GM20000 (cell line): ENCODE measurements around the gene USP11.

Source experiments
- DNase-seq: peaks from one replicate; pipeline ENCODE4 v3.0.0; 2012; ENCODE audit warnings: low spot score
- TF ChIP-seq, protein P1 (sequence below): IDR thresholded peaks from 2 replicates; pipeline ENCODE4 v1.5.1; 2012; ENCODE audit warnings: mild to moderate bottlenecking, control low read depth; ENCODE audit errors: extremely low read depth, missing control alignments

The USP11 gene

DNA sequence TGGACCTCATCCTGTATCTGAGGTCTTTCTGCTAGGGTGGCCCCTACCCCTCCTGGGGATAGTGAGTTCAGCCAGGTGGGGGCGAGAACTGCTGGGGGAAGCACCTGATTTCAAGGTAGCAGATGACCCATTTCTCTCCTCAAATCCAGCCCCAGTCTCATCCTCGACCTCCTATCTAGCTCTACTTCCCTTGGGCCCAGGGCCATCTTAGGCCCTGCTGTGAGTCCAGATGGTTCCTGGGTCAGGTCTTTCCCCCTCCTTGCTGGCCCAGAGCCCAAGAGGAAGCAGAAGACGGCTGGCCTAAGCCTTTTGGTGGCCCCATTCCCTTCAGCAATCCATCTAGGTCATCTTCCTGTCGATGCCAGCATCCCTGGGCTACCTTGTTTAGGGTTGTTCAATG is 11.1 kb upstream of the USP11 start:
- DNase-seq: no peak
- TF ChIP-seq, protein P1, sequence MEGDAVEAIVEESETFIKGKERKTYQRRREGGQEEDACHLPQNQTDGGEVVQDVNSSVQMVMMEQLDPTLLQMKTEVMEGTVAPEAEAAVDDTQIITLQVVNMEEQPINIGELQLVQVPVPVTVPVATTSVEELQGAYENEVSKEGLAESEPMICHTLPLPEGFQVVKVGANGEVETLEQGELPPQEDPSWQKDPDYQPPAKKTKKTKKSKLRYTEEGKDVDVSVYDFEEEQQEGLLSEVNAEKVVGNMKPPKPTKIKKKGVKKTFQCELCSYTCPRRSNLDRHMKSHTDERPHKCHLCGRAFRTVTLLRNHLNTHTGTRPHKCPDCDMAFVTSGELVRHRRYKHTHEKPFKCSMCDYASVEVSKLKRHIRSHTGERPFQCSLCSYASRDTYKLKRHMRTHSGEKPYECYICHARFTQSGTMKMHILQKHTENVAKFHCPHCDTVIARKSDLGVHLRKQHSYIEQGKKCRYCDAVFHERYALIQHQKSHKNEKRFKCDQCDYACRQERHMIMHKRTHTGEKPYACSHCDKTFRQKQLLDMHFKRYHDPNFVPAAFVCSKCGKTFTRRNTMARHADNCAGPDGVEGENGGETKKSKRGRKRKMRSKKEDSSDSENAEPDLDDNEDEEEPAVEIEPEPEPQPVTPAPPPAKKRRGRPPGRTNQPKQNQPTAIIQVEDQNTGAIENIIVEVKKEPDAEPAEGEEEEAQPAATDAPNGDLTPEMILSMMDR: no peak

DNA sequence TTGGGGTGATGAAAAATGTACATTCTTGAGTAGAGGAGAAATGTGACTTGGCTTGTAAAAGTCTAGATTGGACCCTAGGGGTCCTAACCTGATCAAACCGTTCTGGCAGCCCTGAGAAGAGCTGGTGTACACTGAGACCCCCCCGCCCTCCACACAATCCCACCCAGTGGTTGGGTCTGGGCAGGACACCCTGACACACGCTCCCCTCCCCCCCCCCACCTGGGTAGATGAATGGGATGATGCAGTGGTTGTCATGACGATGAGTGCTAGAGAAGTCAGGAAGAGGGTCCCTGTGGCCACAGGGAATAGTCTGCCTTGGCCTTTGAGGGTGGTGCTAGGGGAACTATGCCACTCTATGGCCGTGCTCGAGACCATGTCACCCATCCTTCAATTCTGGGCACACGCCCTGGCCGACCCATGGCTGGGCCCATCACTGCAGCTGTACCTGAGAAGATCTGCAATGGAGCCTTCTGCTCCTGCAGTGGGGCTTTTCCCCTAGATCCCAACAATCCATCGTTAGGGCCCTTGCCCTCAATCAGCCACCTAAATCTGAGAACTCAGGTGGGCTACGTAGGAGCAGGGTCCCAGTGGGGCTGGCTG is 10.0 kb upstream of the USP11 start:
- TF ChIP-seq, protein P1: no peak
- no peak for DNase-seq

DNA sequence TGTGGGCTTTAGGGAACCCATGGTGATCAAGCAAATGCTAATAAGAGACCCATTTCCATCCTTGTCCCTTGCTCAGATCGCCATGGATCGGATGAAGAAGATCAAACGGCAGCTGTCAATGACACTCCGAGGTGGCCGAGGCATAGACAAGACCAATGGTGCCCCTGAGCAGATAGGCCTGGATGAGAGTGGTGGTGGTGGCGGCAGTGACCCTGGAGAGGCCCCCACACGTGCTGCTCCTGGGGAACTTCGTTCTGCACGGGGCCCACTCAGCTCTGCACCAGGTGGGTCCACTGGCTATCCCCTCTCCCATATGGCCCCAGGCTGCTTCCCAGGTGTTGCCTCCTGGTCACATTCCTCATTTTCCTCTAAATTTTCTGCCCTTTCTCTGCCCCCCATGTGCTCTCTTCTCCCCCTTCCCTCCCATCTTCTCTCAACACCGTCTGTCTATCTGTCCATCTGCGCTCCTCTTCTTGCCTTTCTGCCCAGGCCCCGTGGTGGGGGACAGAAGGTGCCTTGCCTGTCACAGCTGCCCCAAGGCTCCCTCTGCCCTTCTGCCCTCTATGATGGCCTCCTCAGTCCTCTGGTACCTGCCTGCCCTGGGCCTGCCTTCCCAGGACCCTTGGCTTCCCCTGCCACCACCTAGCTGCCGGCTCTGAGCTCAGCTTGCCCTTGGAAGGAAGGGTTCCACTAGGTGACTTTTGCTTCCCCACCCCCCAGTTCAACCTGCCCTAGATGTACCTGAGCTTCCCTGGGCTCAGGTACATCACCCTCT is 9.1 kb upstream of the USP11 start:
- no peak for DNase-seq
- TF ChIP-seq, protein P1: no peak

DNA sequence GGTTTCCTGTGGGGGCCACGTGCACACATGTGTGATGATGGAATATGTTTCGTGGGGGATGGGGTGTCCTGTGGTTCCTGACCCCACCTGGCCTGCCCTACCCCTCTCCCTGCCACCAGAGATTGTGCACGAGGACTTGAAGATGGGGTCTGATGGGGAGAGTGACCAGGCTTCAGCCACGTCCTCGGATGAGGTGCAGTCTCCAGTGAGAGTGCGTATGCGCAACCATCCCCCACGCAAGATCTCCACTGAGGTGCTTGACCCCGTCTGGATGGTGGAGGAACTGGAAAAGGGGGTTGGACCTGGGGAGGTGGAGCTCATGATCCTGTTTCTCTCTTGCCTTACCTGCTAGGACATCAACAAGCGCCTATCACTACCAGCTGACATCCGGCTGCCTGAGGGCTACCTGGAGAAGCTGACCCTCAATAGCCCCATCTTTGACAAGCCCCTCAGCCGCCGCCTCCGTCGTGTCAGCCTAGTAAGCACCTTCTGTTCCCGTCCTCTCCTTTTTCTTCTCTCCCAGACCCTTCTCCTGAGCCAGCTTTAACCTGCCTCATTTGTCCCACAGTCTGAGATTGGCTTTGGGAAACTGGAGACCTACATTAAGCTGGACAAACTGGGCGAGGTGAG is 8.4 kb upstream of the USP11 start:
- no peak for DNase-seq
- TF ChIP-seq, protein P1: no peak

DNA sequence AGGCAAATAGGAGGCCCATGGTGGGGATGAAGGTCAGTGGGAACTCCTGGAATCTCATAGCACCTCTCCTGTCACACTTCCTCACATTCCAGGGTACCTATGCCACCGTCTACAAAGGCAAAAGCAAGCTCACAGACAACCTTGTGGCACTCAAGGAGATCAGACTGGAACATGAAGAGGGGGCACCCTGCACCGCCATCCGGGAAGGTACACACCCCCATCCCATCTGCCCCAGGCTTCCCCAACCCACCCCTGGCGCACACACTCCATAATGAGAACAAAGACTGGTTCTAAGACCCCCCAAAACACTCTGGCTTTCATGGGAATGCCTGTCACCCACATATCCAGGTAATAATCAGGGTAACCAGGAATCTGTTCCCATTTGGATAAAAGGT is 7.9 kb upstream of the USP11 start:
- TF ChIP-seq, protein P1: no peak
- DNase-seq: no peak

DNA sequence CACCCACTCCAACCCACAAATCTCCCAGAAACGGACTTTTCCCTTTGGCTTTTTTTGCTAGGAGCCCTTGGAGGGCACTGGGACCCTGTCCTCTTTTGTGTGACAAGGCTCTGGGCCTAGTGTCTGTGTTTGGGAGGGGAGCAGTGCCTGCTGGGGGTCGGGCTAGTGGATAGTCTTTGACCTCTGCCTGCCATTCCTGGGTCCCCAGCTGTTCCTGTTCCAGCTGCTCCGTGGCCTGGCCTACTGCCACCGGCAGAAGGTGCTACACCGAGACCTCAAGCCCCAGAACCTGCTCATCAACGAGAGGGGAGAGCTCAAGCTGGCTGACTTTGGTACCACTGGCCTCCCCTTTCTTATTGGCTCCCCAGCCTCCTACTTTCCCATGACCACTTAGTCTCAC is 6.7 kb upstream of the USP11 start:
- DNase-seq: no peak
- TF ChIP-seq, protein P1: no peak
